Measurements from ENCODE around the gene LHX2. TPM values are rescaled to one million over a fixed set of nuclear protein-coding genes. Genes with fewer than 3 reads are reported as not detected.

LHX2 gene
- total RNA-seq, 1 experiment from 2014 or later: not detected

- no peak overlapping the region for H2BK120ac ChIP-seq (ENCODE audit: low read depth, low read length, poor library complexity, severe bottlenecking)
- TF ChIP-seq, protein P1, sequence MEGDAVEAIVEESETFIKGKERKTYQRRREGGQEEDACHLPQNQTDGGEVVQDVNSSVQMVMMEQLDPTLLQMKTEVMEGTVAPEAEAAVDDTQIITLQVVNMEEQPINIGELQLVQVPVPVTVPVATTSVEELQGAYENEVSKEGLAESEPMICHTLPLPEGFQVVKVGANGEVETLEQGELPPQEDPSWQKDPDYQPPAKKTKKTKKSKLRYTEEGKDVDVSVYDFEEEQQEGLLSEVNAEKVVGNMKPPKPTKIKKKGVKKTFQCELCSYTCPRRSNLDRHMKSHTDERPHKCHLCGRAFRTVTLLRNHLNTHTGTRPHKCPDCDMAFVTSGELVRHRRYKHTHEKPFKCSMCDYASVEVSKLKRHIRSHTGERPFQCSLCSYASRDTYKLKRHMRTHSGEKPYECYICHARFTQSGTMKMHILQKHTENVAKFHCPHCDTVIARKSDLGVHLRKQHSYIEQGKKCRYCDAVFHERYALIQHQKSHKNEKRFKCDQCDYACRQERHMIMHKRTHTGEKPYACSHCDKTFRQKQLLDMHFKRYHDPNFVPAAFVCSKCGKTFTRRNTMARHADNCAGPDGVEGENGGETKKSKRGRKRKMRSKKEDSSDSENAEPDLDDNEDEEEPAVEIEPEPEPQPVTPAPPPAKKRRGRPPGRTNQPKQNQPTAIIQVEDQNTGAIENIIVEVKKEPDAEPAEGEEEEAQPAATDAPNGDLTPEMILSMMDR (conservative IDR thresholded peaks at IDR 0.05): no peak
- H3K9me3 ChIP-seq (ENCODE audit: control insufficient read depth, low read depth, low read length): no peaks in the 10 kb centered on the region
Observed at GRCh38 chr9:124036578-124036977, 25.0 kb downstream of the LHX2 start.

More at GRCh38 chr9:124036578-124036977, 25.0 kb downstream of the LHX2 start:
- Histone ChIP-seq H3K23ac (ENCODE audit: insufficient read length, low read depth, low read length) (no peak overlapping the region), H2BK12ac (ENCODE audit: insufficient read length, low read depth, low read length) (no peak overlapping the region), H2AK5ac (ENCODE audit: insufficient read length, low read length) (no peak overlapping the region), H2BK20ac (ENCODE audit: low read depth, low read length, poor library complexity, severe bottlenecking) (no peak overlapping the region), H3K23me2 (ENCODE audit: insufficient read length, low read depth, low read length, poor library complexity, severe bottlenecking) (peaks cover 11% of the 10 kb centered on the region), H3K27me3 (ENCODE audit: insufficient read depth, low read length) (peaks cover 14% of the 10 kb centered on the region; the same call in 1 of the 2 replicates), H3T11ph (ENCODE audit: low read length) (no peak overlapping the region), H3K9ac (ENCODE audit: extremely low read depth, insufficient read length, low read length) (no peak overlapping the region), H3K79me1 (ENCODE audit: insufficient read depth, low read depth, low read length, poor library complexity, severe bottlenecking) (no peaks in the 10 kb centered on the region), H3K4me1 (ENCODE audit: insufficient read depth, low read length) (no peaks in the 10 kb centered on the region), H3K14ac (ENCODE audit: insufficient read depth, low read length) (no peak overlapping the region), H4K20me1 (ENCODE audit: control insufficient read depth, insufficient read depth, insufficient read length) (no peaks in the 10 kb centered on the region), H3K4me2 (ENCODE audit: insufficient read depth, insufficient read length, low read length) (no peak overlapping the region), H3K79me2 (ENCODE audit: insufficient read depth, low read length) (no peaks in the 10 kb centered on the region), H2AFZ (ENCODE audit: low read length) (no peak overlapping the region), H2BK15ac (ENCODE audit: low read depth, low read length) (no peak overlapping the region), H3K18ac (ENCODE audit: insufficient read length, low read depth, low read length) (no peak overlapping the region), H4K8ac (replicated peaks; ENCODE audit: insufficient read length, low read depth, low read length) (no peak overlapping the region), H3K4ac (ENCODE audit: low read depth, low read length) (no peak overlapping the region), H3K56ac (ENCODE audit: insufficient read length, low read depth, low read length) (no peak overlapping the region), H4K91ac (ENCODE audit: insufficient read length, low read depth, low read length) (no peak overlapping the region), H2BK5ac (ENCODE audit: insufficient read length, low read length) (no peak overlapping the region), H4K5ac (ENCODE audit: insufficient read length, low read depth, low read length) (no peak overlapping the region), H3K27ac (ENCODE audit: insufficient read length, low read depth, low read length) (no peak overlapping the region)
- no CpG with 5 or more reads among the region's 1 CpG for WGBS (ENCODE audit: extremely low coverage, insufficient read length, low lambda C conversion rate)
- DNase-seq: no peak
- no peaks in the 10 kb centered on the region for H3K9me3 Mint-ChIP-seq
- peaks cover 98% of the 10 kb centered on the region for H3K27me3 Mint-ChIP-seq (ENCODE audit: low read depth)
- peaks cover 8 to 16% of the 10 kb centered on the region in 2 experiments for H3K4me1 Mint-ChIP-seq
- no peak overlapping the region; a peak in 1 of 5 replicates for H3K4me3 Mint-ChIP-seq
- H3K27ac Mint-ChIP-seq: no peak overlapping the region
- H3K36me3 Mint-ChIP-seq (ENCODE audit: insufficient read depth in 1 of 3, low read depth in 3 of 3): no peaks in the 10 kb centered on the region

Data from H9 (cell line).